DMS53 (cell line): ENCODE measurements around the gene FASTKD1.
A peak's percentile ranks its signal among the peaks of the same experiment; 100 is the strongest.
"Not testable (repeated sequence)": the region's sequence is repeated elsewhere in the genome, so short reads cannot be mapped to it uniquely, and the experiment has no call there.

ENCODE experiments used
- DNase-seq: peaks from one replicate; lab custom pipeline; 2025; lab: John Stamatoyannopoulos, UW

The FASTKD1 gene, protein sequence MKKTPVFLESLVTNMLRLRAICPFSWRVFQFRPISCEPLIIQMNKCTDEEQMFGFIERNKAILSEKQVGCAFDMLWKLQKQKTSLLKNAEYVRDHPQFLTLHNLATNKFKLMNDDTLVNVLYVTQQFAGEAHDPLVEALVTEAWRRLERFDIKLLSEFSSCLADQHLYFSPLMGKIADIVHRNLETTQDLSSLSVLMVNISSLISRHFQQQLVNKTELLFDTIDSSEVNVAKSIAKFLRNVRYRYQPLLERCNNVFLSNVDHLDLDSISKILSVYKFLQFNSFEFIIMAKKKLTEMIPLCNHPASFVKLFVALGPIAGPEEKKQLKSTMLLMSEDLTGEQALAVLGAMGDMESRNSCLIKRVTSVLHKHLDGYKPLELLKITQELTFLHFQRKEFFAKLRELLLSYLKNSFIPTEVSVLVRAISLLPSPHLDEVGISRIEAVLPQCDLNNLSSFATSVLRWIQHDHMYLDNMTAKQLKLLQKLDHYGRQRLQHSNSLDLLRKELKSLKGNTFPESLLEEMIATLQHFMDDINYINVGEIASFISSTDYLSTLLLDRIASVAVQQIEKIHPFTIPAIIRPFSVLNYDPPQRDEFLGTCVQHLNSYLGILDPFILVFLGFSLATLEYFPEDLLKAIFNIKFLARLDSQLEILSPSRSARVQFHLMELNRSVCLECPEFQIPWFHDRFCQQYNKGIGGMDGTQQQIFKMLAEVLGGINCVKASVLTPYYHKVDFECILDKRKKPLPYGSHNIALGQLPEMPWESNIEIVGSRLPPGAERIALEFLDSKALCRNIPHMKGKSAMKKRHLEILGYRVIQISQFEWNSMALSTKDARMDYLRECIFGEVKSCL

DNA sequence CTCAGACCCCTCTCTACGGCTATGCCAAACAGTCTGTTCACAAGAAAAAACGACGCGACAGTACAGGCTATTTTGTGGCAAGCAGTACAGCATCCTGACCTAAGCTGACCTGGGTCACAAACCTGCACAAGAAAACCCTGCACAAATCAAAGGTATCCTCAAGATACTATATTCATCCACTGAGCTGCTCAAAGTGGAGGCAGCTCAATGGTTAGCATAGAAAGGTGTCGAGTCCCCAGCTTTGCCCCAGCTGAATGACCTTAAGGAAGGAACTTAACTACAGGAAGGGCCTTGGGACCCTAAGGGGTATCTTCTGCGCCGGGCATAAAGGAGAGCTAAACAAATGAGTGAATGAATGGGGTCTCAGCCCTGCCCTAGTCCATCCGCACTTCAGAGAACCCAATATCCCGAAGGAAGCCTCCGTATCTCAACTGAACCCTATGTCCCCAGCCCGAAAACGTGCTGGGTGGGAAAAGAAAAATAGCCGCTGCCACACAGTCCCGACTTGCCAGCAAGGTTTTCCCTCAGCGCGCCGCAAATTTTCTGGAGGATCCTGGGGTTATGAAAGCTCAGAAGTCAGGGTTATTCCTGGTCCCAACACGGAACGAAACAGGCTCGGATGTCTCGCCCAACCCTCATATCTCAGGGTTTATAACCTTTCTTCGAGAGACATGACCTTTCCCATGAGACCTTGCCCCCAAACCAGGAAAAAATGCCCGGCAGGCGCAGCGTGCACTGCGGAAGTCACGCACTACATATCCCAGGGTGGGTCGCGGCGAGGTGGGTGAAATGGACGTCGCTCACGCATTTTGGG lies at the start of gene FASTKD1:
Gene FASTKD1 (minus strand): TSS at position 706 of the 814 bp plus-strand sequence. CDS start 1,836 bp downstream, outside the sequence.
- peak; percentile 98 for DNase-seq

DNA sequence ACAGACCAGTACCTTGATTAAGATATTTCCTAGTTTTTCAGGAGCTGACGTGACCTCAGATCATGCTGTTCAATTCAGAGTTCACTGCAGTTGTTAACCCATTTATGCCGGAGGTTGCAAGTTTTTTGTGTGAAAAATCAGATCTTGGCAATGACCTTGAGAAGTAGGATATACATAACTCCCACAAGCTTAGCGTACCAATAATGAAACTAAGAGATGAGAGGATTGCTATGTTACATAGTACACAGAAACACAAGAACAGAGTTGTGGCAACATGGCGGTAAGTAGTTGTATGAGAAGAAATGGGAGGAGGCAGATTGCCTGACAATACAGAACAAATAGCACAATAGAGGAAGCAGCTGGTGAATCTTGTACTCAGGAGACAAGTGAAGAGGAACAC lies 49.6 kb upstream of the FASTKD1 start:
- no peak for DNase-seq

DNA sequence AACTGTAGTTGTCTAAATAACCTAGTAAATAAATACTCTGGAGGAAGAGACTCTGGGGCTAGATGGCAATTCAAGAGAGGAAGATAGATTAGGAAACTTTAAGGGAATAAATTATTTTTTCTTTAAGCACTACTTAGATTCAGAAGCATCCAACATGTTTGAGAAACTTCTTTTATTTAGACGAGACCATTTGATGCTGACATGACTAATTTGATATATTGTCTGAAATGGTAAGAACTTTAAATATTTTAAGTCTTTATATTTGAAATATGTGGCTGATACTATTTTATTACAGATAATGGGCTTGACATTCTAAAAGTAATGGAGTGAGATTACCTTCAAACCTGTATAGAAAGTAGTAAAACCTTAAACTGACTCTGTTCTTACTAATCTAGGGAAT lies 46.8 kb upstream of the FASTKD1 start:
- DNase-seq, result no peak

DNA sequence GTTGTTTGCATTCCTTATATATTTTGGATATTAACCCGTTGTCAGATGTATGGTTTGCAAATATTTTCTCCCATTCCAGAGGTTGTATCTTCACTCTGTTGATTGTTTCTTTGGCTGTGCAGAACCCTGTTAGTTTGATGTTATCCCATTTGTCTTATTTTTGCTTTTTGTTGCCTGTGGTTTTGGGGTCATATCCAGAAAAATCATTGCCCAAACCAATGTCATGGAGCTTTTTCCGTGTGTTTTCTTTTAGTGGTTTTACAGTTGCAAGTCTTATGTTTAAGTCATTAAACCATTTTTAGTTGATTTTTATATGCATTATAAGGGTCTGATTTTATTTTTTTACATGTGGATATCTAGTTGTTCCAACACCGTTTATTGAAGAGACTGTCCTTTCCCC lies 46.3 kb upstream of the FASTKD1 start:
- no peak for DNase-seq

DNA sequence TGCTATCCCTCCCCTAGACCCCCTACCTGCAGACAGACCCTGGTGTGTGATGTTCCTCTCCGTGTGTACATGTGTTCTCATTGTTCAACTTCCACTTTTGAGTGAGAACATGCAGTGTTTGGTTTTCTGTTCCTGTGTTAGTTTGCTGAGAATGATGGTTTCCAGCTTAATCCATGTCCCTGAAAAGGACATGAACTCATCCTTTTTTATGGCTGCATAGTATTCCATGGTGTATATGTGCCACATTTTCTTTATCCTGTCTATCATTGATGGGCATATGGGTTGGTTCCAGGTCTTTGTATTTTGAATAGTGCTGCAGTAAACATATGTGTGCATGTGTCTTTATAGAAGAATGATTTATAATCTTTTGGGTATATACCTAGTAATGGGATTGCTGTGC lies 42.3 kb upstream of the FASTKD1 start:
- not testable (repeated sequence) for DNase-seq

DNA sequence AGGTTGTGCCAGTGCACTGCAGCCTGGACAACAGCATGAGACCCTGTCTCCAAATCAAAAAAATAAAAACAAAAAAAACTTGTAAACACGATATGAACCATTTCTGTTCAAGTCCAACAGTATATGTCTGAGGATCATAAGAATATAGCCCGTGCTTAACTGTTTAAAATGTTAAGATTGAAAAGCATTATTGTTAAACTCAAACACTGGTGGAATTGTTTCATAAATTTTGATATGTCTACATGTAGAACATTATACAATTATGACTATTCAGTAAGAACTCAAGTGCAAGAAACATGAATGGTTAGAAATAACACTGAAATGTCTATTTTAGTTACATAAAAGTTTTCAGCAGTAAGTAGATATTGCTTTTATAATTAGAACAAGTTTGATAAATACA lies 40.2 kb upstream of the FASTKD1 start:
- no peak for DNase-seq

DNA sequence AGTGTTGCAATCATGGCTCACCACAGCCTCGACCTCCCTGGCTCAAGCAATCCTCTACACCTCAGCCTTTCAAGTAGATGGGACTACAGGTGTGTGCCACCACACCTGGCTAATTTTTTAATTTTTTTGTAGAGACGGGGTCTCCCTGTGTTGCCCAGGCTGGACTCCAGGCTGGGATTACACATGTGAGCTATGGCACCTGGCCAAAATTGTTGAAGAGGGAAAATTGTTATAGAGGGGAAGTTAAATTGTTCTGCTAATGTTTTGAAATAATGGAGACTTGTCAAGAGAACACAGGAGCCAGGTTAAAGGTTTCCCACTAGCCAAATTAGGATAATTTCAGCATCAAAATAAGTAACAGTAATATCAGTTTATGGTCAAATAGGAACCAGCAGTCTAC lies 35.6 kb upstream of the FASTKD1 start:
- DNase-seq, result no peak

DNA sequence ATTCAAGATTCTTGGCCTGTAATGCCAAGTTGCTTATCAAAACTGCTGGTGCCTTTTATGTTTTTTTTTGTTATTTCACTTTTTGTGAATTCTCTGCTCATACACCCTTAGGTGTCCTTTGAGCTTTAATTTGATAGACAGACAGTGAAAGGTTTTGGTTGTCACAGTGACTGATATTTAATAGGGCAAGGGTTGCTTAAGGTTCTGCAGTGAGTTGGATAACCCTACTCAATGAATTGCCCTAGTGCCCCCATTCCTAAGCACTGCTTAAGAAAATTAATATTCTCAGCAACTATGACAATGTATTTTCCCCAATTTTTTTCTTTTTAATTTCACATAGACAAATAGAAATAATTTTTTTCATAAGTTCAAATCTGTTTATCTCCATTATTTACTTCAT lies 25.9 kb upstream of the FASTKD1 start:
- DNase-seq, result no peak

DNA sequence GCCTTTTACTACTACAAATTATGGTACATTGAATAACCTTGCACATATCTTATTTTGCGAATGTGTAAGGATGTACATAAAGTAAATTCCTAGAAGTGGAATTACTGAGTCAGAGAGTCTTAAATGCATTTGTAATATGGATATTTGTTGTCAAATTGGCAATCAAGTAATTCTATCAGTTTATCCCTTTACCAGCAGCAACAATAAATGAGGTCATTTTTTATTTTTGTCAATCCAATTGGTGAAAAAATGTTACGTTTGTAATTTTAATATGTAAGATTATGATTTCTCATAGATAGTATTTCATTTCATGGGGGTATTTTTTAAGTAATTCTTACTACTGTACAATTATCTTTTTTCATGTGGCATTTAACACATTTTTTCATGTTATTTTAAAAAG lies 25.3 kb upstream of the FASTKD1 start:
- no peak for DNase-seq

DNA sequence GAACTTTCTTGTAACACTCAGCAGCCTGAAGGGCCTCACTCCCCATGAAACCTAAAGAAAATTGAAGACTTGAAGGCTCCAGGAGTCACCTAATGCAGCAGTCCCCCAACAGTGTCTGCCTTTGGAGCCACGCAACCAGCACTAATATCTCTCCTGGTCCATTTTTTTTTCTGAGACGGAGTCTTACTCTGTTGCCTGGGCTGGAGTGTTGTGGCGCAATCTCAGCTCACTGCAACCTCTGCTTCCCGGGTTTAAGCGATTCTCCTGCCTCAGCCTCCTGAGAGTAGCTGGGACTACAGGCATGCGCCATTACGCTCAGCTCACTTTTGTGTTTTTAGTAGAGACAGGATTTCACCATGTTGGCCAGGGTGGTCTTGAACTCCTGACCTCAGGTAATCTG lies 22.9 kb upstream of the FASTKD1 start:
- DNase-seq, result not testable (repeated sequence)

DNA sequence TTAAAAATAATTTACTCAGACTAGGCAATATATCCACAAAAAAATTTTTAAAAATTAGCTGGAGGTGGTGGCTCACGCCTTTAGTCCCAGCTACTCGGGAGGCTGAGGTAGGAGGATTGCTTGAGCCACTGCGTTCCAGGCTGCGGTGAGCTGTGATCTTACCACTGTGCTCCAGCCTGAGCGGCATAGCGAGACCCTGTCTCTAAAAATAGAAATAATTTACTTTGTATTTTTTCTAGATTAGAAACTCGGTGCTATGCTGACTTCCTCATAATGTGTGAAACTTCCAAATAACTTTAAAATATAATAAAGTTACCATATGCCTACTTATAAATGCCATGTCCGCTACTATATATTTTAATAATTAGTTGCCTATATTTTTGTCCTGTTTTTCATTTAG lies 17.1 kb upstream of the FASTKD1 start:
- no peak for DNase-seq

DNA sequence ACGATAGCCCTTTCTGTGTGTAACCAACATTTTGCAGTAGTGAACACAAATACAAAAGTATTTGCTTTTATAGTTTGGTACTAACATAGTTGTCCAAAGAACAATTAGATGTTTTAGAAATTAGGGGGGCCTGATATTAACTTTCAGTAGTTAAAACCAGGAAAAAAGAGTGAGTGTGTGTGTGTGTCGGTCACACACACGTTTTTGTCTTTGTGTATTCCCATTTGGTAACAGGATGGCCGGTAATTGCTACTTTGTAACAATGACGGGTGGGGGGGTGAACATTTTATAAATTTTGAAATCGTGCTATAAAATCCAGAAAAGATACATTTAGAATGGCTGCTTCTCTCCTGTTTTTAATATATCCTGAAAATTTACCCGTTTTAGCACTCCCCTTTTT lies 12.0 kb upstream of the FASTKD1 start:
- DNase-seq, result no peak

DNA sequence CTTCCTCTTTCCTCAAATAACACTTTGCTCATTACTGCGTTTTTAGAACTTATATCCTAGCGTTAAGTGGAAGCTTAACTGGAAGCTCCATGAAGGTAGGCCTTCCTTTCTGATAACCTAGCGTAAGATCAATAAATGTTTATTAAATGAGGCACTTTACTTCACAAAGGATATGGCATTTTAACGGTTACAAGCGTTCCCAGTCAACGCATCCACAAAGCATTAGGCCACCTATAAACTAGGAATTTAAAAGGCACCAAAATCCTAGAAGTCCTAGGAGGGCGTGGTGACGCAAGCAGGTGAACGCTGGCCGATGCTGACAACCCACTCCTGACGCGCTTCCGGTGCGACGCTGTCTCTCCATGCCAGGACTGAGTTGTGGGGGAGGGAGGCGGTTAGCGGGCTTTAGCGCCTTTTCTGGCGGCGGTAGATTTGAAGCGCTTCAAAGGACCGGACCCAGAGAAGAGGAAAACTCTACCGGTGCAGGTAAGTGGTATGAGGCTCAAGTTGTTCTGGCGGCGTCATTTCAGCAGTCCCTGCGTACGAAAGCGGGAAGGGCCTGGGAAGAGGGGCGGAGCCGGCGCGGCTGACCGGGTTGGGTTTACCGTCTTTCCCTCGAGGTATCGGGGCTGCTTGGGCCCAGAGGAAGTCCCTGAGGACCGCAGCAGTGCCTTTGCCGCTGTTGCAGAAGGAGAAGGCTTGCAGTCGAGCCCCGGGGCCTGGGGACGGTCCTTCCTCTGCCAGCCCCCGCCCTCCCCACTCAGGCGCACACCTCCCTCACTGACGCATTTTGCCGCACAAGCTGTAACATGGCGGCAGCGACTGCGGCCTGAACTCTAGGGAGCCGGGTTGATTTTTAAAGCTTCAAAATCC lies 10.6 kb upstream of the FASTKD1 start, which contains the start of gene PPIG:
Gene PPIG (plus strand): TSS at position 347 of the 873 bp plus-strand sequence. CDS start 19,691 bp downstream, outside the sequence.
- peak; percentile 98 for DNase-seq

DNA sequence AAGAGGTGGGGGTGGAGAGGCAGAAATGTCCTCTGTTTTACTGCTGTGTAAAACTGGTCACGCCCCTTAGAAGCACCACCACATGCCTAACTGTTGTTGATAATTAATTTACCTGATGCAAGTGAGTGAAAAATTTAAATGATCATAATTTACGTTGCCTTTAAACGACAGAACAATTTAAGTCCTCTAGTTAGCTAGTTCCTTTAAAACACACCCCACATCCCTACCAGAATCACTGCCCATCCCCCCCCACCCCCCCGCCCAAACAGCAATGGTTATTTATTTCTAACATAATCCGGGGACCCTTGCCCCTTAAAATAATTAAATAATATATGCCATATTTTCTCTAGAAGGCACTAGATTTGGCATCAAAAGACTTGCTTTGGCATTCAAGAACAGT lies 9.9 kb upstream of the FASTKD1 start:
- DNase-seq, result no peak

DNA sequence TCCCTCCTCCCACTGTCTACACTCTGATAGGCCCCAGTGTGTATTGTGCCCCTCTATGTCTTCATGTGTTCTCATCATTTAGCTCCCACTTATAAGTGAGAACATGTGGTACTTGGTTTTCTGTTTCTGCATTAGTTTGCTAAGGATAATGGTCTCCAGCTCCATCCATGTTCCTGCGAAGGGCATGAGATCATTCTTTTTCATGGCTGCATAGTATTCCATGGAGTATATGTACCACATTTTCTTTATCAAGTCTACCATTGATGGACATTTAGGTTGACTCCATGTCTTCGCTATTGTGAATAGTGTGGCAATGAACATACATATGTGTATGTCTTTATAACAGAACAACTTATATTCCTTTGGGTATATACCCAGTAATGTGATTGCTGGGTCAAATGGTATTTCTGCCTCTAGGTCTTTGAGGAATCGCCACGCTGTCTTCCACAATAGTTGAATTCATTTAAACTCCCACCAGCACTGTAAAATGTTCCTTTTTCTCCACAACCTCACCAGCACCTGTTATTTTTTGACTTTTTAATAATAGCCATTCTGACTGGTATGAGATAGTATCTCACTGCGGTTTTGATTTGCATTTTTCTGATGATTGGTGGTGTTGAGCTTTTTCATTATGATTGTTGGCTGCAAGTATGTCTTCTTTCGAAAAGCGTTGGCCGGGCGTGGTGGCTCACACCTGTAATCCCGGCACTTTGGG lies 9.0 kb upstream of the FASTKD1 start:
- not testable (repeated sequence) for DNase-seq

DNA sequence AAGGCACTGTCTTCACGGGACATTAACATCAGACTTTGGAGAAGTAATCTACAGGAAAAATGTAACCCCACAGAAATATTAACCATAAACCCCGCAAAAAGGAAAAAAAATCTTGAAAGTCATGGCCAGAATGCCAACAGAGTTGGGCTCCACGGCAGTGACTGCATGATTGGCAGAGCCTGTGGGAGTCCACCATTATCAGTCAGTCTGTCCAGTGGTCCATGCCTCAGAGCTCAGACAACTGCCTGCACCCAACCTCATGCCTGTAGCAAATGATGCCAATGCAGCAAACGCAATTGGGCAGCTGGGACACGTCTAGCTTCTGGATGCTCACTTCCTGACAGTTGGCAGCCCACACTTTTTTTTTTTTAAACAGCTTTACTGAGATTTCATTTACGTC lies 5.4 kb upstream of the FASTKD1 start:
- DNase-seq, result no peak

DNA sequence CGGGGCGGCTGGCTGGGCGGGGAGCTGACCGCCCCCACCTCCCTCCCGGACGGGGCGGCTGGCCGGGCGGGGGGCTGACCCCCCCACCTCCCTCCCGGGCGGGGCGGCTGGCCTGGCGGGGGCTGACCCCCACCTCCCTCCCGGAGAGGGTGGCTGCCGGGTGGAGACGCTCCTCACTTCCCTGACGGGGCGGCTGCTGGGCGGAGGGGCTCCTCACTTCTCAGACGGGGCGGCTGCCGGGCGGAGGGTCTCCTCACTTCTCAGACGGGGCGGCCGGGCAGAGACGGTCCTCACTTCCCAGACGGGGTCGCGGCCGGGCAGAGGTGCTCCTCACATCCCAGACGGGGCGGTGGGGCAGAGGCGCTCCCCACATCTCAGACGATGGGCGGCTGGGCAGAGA lies 1.6 kb upstream of the FASTKD1 start:
- not testable (repeated sequence) for DNase-seq

DNA sequence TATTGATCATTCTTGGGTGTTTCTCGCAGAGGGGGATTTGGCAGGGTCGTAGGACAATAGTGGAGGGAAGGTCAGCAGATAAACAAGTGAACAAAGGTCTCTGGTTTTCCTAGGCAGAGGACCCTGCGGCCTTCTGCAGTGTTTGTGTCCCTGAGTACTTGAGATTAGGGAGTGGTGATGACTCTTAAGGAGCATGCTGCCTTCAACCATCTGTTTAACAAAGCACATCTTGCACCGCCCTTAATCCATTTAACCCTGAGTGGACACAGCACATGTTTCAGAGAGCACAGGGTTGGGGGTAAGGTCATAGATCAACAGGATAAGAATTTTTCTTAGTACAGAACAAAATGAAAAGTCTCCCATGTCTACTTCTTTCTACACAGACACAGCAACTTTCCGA lies 874 bp upstream of the FASTKD1 start:
- DNase-seq, result not testable (repeated sequence)

DNA sequence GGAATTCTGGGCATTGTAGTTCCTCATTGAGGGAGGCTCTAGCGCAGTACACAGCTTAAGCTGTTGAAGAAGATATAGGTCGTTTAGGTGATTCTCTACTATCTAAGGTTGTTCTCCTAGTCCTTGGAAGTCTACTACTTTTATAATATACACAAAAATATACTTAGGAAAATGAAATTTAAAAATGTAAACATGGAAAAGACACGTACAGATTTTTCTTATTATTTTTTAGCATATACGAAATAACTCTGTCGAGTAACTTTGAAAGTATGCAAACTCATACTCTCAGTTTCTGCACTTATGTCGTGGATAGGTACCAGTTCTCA lies 272 bp upstream of the FASTKD1 start:
- DNase-seq, result no peak

DNA sequence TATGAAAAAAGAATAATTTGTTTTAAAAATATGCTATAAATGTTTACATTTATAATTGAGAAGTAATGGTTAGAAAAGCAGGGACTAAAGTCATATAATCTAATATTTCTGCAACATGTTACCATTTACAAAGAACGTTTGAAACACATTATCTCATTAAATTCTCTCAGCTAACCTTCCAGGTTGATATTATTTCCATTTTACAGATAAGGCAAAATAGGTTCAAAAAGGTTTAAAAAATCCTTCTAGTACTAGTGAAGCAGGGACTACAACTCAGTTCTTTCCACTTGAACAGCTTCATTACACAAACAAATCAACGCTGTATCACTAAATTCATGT lies 875 bp downstream of the FASTKD1 start:
- DNase-seq, result no peak

DNA sequence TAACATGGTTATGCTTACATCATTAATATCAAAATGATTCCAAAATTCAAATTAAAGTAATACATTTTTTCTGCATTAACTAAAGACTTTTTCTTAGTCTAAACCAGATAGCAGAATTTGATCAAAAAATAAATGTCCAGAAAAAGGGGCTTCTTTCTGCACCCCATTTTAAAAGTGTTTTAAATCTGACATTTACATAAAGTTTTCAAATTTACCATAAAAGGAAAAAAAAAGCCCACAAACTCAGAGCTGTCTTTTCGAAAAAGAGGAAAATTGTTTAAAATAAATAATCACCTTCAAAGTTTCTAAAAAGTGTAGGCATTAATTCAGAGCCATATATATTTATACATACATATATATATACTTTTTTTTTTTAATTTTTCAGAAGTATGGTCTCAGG lies 1.5 kb downstream of the FASTKD1 start:
- no peak for DNase-seq
